ENCODE measurements around the gene KIAA0513. TPM values are rescaled to one million over a fixed set of nuclear protein-coding genes. Genes with fewer than 3 reads are reported as not detected.

The KIAA0513 gene
- total and polyA plus RNA-seq, 10 of the 15 experiments (the other 5 are each of a cell fraction or from before 2014, with no cell fraction given): 0.14 to 5.8 (median 2.0) TPM

- no peaks in the 10 kb centered on the region for H3K9me3 ChIP-seq (replicated peaks; ENCODE audit: control insufficient read depth, insufficient read depth, low read length)
- no peaks in the 10 kb centered on the region for H4K20me1 ChIP-seq (ENCODE audit: control insufficient read depth, insufficient read depth)
- H3K27me3 ChIP-seq (replicated peaks in 1 of 2; ENCODE audit: control insufficient read depth in 2 of 2, insufficient read depth in 2 of 2, low read length in 1 of 2): no peaks in the 10 kb centered on the region; a peak in 1 of 4 replicates
- no peak for TF ChIP-seq SMAD1 (IDR thresholded peaks at IDR 0.05; ENCODE audit: low read depth, partially characterized antibody)
- no peak for TF ChIP-seq YY1 (IDR thresholded peaks at IDR 0.05; ENCODE audit: low read depth, low read length)
- TF ChIP-seq RFX5 (IDR thresholded peaks at IDR 0.05; ENCODE audit: low read depth, low read length): no peak
- no peak for TF ChIP-seq GABPA (IDR thresholded peaks at IDR 0.05; ENCODE audit: low read depth)
- TF ChIP-seq RELA (IDR thresholded peaks at IDR 0.05; ENCODE audit: borderline replicate concordance, partially characterized antibody): no peak
- no peak for TF ChIP-seq EED (IDR thresholded peaks at IDR 0.05; ENCODE audit: low read depth)
- TF ChIP-seq RAD21 (IDR thresholded peaks at IDR 0.05; ENCODE audit: insufficient read depth, low read depth, low read length): no peak
- TF ChIP-seq NR2F1 (conservative IDR thresholded peaks at IDR 0.05): no peak
- TF ChIP-seq EZH2 (IDR thresholded peaks at IDR 0.05; ENCODE audit: borderline replicate concordance, control insufficient read depth, low read depth, low read length): no peak
- no peak for TF ChIP-seq POLR2AphosphoS2 (IDR thresholded peaks at IDR 0.05; ENCODE audit: low read depth, low read length)
- no peak for TF ChIP-seq ZNF207 (IDR thresholded peaks at IDR 0.05; ENCODE audit: borderline replicate concordance)
- TF ChIP-seq STAT1 (conservative IDR thresholded peaks at IDR 0.05): no peak
- ATAC-seq (no peak), FAIRE-seq (no peak), DNase-seq (ENCODE audit: low read depth, low spot score) (no peak)
- H3K36me3 ChIP-seq (ENCODE audit: control insufficient read depth in 2 of 2, insufficient read depth in 2 of 2, low read length in 1 of 2): no peaks in the 10 kb centered on the region; a peak in 2 of 4 replicates
- no peaks in the 10 kb centered on the region for H3K79me2 ChIP-seq (ENCODE audit: control insufficient read depth, insufficient read depth, low read length)
- WGBS (ENCODE audit: insufficient coverage, insufficient replicate concordance, low lambda C conversion rate, missing lambda C conversion rate): 63% methylated on average over 13 of the region's 13 CpGs
- no peak overlapping the region for H3K27ac ChIP-seq (ENCODE audit: control insufficient read depth, insufficient read depth)
- CTCF ChIA-PET: interaction anchor here (1.9 kb wide), 1 partner anchor 25 kb away, joined by 5 read pairs; no protein-coding TSS in a partner anchor
- H3K4me3 ChIP-seq: no peak overlapping the region
- BruUV-seq (replicated peaks): no TSS peak
- no peak overlapping the region for H3K9ac ChIP-seq (ENCODE audit: control insufficient read depth, insufficient read depth, low read length)
- in situ Hi-C loops (cut with MboI) (no loop called here), intact Hi-C loops (cut with micrococcal nuclease; ENCODE audit: unreplicated experiment) (no loop called here)
- H2AFZ ChIP-seq (ENCODE audit: control insufficient read depth, low read depth, low read length): no peak overlapping the region
- RAD21 ChIA-PET (ENCODE audit: unreplicated experiment): no interaction called here
- SMC1A ChIA-PET (ENCODE audit: uncharacterized antibody, unreplicated experiment): no interaction called here
- peaks cover 7% of the 10 kb centered on the region for H3K4me1 ChIP-seq (ENCODE audit: control insufficient read depth, insufficient read depth, low read length)
- no peak overlapping the region for H3K4me2 ChIP-seq (ENCODE audit: control insufficient read depth, insufficient read depth)
- POLR2A ChIA-PET: no interaction called here
Measured at GRCh38 chr16:85090181-85090580, 62.6 kb downstream of the KIAA0513 start.

Measured in GM12878 (cell line).